ENCODE results near the gene RUNX2. TPM values are rescaled to one million over a fixed set of nuclear protein-coding genes. Genes with fewer than 3 reads are reported as not detected.

RUNX2 gene
- total RNA-seq, 4 donors from 2014 or later, result 0.78 to 2.0 (median 0.94) TPM

DNA sequence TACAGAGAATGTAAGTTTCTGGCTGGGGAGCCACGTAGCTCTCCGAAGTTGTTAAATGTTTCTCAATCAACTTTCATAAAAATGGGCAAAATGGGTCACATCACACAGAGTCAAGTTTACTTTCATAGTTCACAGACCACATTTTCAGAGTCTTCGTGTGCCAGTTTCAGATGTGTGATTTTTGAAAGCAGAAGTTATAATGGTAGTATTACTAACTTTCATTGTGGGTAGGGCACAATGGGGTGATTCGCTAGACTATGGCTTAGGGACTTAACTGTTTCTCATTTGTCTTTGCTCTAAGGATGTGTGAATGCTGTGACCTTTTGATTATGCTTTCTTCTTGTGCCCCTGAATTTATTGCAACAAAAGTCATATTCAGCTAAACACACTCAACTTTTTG is 158.6 kb downstream of the RUNX2 start:
- H3K4me1 ChIP-seq, result peaks cover 29 to 35% of the 10 kb centered on the region in 2 donors
- no peaks in the 10 kb centered on the region for H3K9me3 ChIP-seq
- intact Hi-C loops (cut with DNase I; ENCODE audit: low total_unique reads), result loop anchor here (10.0 kb wide), 1 partner anchor 88 kb away; no protein-coding TSS in a partner anchor
- DNase-seq (no peak), ATAC-seq (no peak)
- TF ChIP-seq, protein P1, sequence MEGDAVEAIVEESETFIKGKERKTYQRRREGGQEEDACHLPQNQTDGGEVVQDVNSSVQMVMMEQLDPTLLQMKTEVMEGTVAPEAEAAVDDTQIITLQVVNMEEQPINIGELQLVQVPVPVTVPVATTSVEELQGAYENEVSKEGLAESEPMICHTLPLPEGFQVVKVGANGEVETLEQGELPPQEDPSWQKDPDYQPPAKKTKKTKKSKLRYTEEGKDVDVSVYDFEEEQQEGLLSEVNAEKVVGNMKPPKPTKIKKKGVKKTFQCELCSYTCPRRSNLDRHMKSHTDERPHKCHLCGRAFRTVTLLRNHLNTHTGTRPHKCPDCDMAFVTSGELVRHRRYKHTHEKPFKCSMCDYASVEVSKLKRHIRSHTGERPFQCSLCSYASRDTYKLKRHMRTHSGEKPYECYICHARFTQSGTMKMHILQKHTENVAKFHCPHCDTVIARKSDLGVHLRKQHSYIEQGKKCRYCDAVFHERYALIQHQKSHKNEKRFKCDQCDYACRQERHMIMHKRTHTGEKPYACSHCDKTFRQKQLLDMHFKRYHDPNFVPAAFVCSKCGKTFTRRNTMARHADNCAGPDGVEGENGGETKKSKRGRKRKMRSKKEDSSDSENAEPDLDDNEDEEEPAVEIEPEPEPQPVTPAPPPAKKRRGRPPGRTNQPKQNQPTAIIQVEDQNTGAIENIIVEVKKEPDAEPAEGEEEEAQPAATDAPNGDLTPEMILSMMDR (IDR thresholded peaks at IDR 0.05 in 4 of 5, conservative IDR thresholded peaks at IDR 0.05 in 1 of 5), result no peak
- TF ChIP-seq POLR2A (IDR thresholded peaks at IDR 0.05), result no peak
- H3K27me3 ChIP-seq, result no peaks in the 10 kb centered on the region
- in situ Hi-C loops (cut with MboI; ENCODE audit: low sequenced_read_pairs in 4 of 4), result no loop called here
- H3K36me3 ChIP-seq, result no peaks in the 10 kb centered on the region
- no peak overlapping the region for H3K4me3 ChIP-seq
- H3K27ac ChIP-seq, result no peak overlapping the region

DNA sequence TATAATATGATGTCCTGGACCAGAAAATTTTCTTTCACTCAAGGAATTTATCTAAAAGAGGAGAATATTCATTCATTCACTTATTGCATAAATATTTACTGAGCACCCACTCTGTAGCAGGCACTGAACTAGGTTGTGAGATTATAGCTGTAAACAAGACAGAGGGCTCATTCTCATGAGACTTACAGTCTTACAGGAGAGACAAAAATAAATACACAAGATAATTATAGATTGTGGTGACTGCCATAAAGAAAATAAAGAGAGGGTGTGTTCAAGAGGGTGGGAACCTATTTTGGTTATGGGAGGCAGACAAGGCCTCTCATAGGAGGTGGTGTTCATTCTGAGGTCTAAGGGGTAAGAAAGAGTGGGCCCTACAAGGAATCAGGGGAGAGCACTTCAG is 159.5 kb downstream of the RUNX2 start:
- intact Hi-C loops (cut with DNase I; ENCODE audit: low total_unique reads) (loop anchor here (10.0 kb wide), 1 partner anchor 87 kb away; no protein-coding TSS in a partner anchor), in situ Hi-C loops (cut with MboI; ENCODE audit: low sequenced_read_pairs in 4 of 4) (no loop called here)
- no peak overlapping the region for H3K4me3 ChIP-seq
- H3K9me3 ChIP-seq, result no peaks in the 10 kb centered on the region
- DNase-seq, result no peak
- peak; percentile 71 to 79 for ATAC-seq
- peak overlapping the region in 3 of 4 donors; percentile 30 to 58 (median 58) for H3K27ac ChIP-seq
- H3K27me3 ChIP-seq, result no peaks in the 10 kb centered on the region
- H3K4me1 ChIP-seq, result peaks cover 25 to 35% of the 10 kb centered on the region in 2 donors
- TF ChIP-seq, protein P1 (IDR thresholded peaks at IDR 0.05 in 4 of 5, conservative IDR thresholded peaks at IDR 0.05 in 1 of 5), result no peak
- TF ChIP-seq POLR2A (IDR thresholded peaks at IDR 0.05), result no peak
- H3K36me3 ChIP-seq, result no peaks in the 10 kb centered on the region

DNA sequence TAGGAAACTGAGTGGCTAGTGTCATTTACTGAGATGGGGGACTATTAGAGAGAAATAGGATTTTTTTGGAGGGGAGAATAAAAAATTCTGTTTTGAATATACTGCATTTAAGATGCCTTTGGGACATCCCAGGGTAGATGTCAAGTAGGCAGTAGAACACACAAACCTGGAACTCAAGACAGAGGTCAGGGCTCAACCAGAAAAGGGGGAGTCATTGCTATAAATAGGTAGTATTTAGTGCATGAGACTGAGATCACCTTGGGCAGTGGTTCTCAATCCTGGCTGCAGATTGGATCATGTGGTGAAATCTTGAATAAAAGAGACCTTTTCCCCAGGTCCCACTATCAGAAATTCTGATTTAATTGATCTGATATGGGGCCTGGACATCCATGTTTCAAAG is 160.1 kb downstream of the RUNX2 start:
- DNase-seq, result no peak
- intact Hi-C loops (cut with DNase I; ENCODE audit: low total_unique reads) (loop anchor here (10.0 kb wide), 1 partner anchor 87 kb away; no protein-coding TSS in a partner anchor), in situ Hi-C loops (cut with MboI; ENCODE audit: low sequenced_read_pairs in 4 of 4) (no loop called here)
- TF ChIP-seq, protein P1 (IDR thresholded peaks at IDR 0.05 in 4 of 5, conservative IDR thresholded peaks at IDR 0.05 in 1 of 5), result no peak
- TF ChIP-seq POLR2A (IDR thresholded peaks at IDR 0.05), result no peak
- no peak overlapping the region for H3K4me3 ChIP-seq
- peak in 1 of 2 donors; percentile 58 for ATAC-seq
- peak overlapping the region in 2 of 4 donors; percentile 54 to 58 for H3K27ac ChIP-seq
- no peaks in the 10 kb centered on the region for H3K9me3 ChIP-seq
- no peaks in the 10 kb centered on the region for H3K36me3 ChIP-seq
- peaks cover 19 to 28% of the 10 kb centered on the region in 2 donors for H3K4me1 ChIP-seq
- H3K27me3 ChIP-seq, result no peaks in the 10 kb centered on the region

DNA sequence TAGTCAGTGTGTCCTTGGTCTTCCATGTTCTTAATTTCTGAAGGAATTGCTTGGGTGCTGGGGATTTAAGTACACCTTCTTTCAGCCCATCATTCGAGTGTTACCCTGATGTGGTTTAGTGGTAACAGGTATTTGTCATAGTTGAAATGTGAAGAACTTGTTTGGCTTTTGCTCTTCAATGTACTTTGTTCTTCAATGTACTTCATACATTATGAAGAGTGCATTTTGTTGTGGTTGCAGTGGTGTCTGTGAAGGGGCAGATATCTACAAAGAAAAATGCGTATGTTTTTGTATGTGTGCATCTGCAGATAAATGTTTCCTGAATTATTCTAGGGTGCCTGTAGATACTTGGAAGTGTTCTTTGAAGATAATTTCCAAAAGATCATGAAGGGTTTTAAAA is 160.8 kb downstream of the RUNX2 start:
- H3K9me3 ChIP-seq, result no peaks in the 10 kb centered on the region
- H3K36me3 ChIP-seq, result no peaks in the 10 kb centered on the region
- intact Hi-C loops (cut with DNase I; ENCODE audit: low total_unique reads) (loop anchor here (10.0 kb wide), 1 partner anchor 86 kb away; no protein-coding TSS in a partner anchor), in situ Hi-C loops (cut with MboI; ENCODE audit: low sequenced_read_pairs in 4 of 4) (no loop called here)
- no peak overlapping the region for H3K4me3 ChIP-seq
- no peaks in the 10 kb centered on the region for H3K27me3 ChIP-seq
- DNase-seq (no peak), ATAC-seq (no peak)
- TF ChIP-seq POLR2A (IDR thresholded peaks at IDR 0.05), result no peak
- TF ChIP-seq, protein P1 (IDR thresholded peaks at IDR 0.05 in 4 of 5, conservative IDR thresholded peaks at IDR 0.05 in 1 of 5), result no peak
- H3K4me1 ChIP-seq, result peaks cover 15 to 22% of the 10 kb centered on the region in 2 donors
- H3K27ac ChIP-seq, result no peak overlapping the region

Data from gastrocnemius medialis (tissue), 4 donors.